Activated T-cell treated with anti-CD3 and anti-CD28 coated beads, Interleukin-2, amount 50 U/mL, for 72 hours (primary cell): Measurements from ENCODE around the gene YTHDC1. TPM values are rescaled to one million over a fixed set of nuclear protein-coding genes. Genes with fewer than 3 reads are reported as not detected.

Experiments
- ATAC-seq, 2 donors: fragments of 150-1000 bp; cut with Tn5 transposase; replicated peaks in 1 of 2; 2 replicates each; pipeline ENCODE4 v1.10.0; 2021; ENCODE audit warnings: moderate library complexity in 2 of 2, mild to moderate bottlenecking in 1 of 2
- DNase-seq, 2 donors: peaks; one replicate each; pipeline ENCODE4 v3.0.0; 2021 to 2022; ENCODE audit warnings: mixed read lengths in 1 of 2
- H3K27ac Mint-ChIP-seq: one replicate; pipeline ENCODE4 v1.8.0; 2022; ENCODE audit warnings: mild to moderate bottlenecking, moderate library complexity, mixed read lengths
- H3K27me3 Mint-ChIP-seq: one replicate; pipeline ENCODE4 v1.8.0; 2022; ENCODE audit warnings: low read depth, mixed read lengths
- H3K36me3 Mint-ChIP-seq, 2 donors: one replicate each; pipeline ENCODE4 v1.8.0; 2022; ENCODE audit warnings: mixed read lengths in 2 of 2, mild to moderate bottlenecking in 1 of 2; ENCODE audit not compliant: insufficient read depth in 2 of 2
- H3K4me1 Mint-ChIP-seq: one replicate; pipeline ENCODE4 v1.8.0; 2022; ENCODE audit warnings: low read depth, mixed read lengths
- H3K4me3 Mint-ChIP-seq, 2 donors: one replicate each; pipeline ENCODE4 v1.8.0; 2022; ENCODE audit warnings: mild to moderate bottlenecking in 2 of 2, mixed read lengths in 2 of 2, moderate library complexity in 2 of 2
- H3K9me3 Mint-ChIP-seq, 2 donors: one replicate each; pipeline ENCODE4 v1.8.0; 2022; ENCODE audit warnings: mixed read lengths in 2 of 2
- total RNA-seq, 2 donors: library from RNA; stranded (reverse); gene quantifications; one replicate each; pipeline ENCODE4 v1.2.3, GENCODE V29; 2022

YTHDC1 gene
- total RNA-seq, 2 donors from 2014 or later: 92.2 to 105 TPM

DNA sequence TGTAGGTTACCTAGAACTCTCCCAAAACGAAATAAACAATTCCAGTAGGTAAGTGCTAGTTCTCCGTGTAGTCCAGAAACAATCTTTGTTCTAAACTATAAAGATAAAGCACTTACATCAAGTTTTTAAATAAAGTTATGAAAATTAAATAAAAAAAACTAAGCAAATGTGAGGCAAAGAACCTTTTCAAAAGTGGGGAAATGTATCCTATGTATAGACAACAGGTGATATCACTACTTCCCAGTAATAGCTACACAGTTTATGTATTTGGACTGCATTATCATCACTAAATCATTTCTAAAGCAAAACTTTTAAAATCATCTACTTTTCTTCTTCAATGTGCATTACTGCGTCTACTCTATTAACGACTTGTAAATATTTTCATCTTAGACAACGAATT lies 2.0 kb downstream of the YTHDC1 start:
- Mint-ChIP-seq H3K4me3 (peak overlapping the region; percentile 85 to 99), H3K36me3 (peaks cover 7 to 18% of the 10 kb centered on the region in 2 donors), H3K9me3 (no peaks in the 10 kb centered on the region), H3K27me3 (no peaks in the 10 kb centered on the region), H3K4me1 (peaks cover 53% of the 10 kb centered on the region), H3K27ac (peak overlapping the region; percentile 99)
- DNase-seq (no peak), ATAC-seq (no peak)

DNA sequence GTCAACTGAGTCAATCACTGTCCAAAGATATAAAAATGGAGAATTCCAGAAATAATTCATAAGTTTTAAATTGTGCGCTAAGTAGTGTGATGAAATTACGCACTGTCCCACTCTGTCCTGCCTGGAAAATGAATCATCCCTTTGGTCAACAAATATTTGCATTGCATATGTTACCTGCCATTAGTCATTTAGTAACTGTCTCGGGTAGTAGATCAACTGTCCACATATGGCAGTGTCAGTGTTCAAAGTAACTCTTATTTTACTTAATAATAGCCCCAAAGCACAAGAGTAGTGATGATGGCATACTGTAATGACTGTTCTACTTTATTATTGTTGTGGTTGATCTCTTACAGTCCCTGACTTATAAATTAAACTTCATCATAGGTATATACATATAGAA lies 3.4 kb downstream of the YTHDC1 start:
- peak in 1 of 2 donors; percentile 2 for ATAC-seq
- peaks cover 7 to 18% of the 10 kb centered on the region in 2 donors for H3K36me3 Mint-ChIP-seq
- peak overlapping the region; percentile 85 for H3K4me3 Mint-ChIP-seq
- peak overlapping the region; percentile 67 for H3K27ac Mint-ChIP-seq
- no peaks in the 10 kb centered on the region for H3K27me3 Mint-ChIP-seq
- DNase-seq: no peak
- H3K4me1 Mint-ChIP-seq: peaks cover 62% of the 10 kb centered on the region
- H3K9me3 Mint-ChIP-seq: no peaks in the 10 kb centered on the region

DNA sequence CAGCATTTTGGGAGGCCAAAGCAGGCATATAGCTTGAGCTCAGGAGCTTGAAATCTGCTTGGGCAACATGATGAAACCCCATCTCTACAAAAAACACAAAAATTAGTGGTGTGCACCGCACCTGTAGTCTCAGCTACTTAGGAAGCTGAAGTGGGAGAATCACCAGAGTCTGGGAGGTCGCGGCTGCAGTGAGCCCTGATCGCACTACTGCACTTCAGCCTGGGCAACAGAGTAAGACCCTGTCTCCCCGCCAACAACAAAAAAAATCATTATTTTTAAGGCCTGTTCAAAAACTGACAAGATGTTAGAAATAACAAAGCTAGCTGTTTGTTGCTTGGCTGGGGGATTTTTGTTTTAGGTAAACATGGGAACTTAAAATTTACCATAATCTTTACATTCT lies 5.1 kb downstream of the YTHDC1 start:
- Mint-ChIP-seq H3K4me3 (peak overlapping the region in 1 of 2 donors; percentile 67), H3K27ac (no peak overlapping the region), H3K36me3 (peaks cover 7 to 16% of the 10 kb centered on the region in 2 donors), H3K4me1 (peaks cover 69% of the 10 kb centered on the region), H3K9me3 (no peaks in the 10 kb centered on the region), H3K27me3 (no peaks in the 10 kb centered on the region)
- ATAC-seq (no peak), DNase-seq (no peak)

DNA sequence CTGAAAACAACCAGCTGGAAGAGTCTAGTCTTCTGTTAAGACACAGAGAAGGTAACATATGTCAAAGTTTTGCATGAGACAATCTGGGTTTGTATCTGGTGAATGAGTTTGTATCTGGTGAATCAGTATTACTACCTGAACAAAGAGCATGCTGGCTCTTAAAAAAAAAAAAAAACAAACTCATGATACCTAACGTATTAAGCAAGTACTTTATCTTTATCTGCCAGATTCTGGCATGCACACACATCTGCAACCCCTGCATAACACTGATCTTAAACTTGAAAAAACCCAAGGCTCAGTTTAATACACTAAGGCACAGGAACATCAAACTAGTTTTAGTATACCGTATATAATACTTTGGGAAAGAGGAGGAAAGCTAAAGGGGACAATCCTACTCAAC lies 5.8 kb downstream of the YTHDC1 start:
- H3K4me3 Mint-ChIP-seq: peak overlapping the region; percentile 15 to 67
- H3K27me3 Mint-ChIP-seq: no peaks in the 10 kb centered on the region
- no peak for ATAC-seq
- H3K27ac Mint-ChIP-seq: peak overlapping the region; percentile 89
- H3K9me3 Mint-ChIP-seq: no peaks in the 10 kb centered on the region
- H3K36me3 Mint-ChIP-seq: peaks cover 2 to 11% of the 10 kb centered on the region in 2 donors
- H3K4me1 Mint-ChIP-seq: peaks cover 77% of the 10 kb centered on the region
- no peak for DNase-seq

DNA sequence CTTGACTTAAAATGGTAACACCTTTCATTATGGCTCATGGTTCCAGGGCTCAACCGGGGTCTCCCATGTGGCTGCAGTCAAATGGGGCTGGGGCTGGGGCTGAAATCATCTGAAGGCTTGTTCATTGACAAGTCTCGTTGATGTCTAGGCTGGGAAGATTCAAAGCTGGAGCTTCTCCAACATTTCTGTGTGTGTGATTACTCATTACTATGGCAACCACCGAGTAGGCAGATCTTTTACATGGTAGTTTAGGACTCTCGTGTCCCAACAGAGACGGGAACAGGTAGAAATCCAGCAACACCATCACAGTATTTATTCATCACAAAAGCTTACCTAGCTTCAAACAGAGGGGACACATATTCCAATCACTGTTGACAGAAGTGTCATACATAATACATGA lies 7.8 kb downstream of the YTHDC1 start:
- ATAC-seq: no peak
- peaks cover 69% of the 10 kb centered on the region for H3K4me1 Mint-ChIP-seq

DNA sequence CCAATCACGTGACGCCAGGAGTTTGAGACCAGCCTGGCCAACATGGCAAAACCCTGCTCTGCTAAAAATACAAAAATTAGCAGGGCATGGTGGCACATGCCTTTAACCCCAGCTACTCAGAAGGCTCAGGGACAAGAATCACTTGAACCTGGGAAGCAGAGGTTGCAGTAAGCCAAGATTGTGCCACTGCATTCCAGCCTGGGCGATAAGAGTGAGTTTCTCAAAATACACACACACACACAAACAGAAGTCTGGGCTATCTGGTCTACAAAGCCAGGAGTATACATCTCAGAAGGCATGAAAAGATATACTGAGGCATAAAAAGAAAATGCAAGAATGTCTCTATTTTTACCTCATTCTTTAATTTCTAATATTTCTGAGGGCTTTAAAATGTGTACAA lies 11.3 kb downstream of the YTHDC1 start:
- Mint-ChIP-seq H3K27me3 (no peaks in the 10 kb centered on the region), H3K9me3 (no peaks in the 10 kb centered on the region), H3K27ac (no peak overlapping the region), H3K4me1 (peaks cover 44% of the 10 kb centered on the region), H3K4me3 (no peak overlapping the region), H3K36me3 (peaks cover 2 to 17% of the 10 kb centered on the region in 2 donors)
- ATAC-seq (no peak), DNase-seq (no peak)

More for the DNA sequence above, 7.8 kb downstream of the YTHDC1 start:
- Mint-ChIP-seq H3K4me3 (peak overlapping the region; percentile 52), H3K27me3 (no peaks in the 10 kb centered on the region), H3K9me3 (no peaks in the 10 kb centered on the region), H3K36me3 (peaks cover under 1 to 12% of the 10 kb centered on the region in 2 donors), H3K27ac (peak overlapping the region; percentile 8)
- DNase-seq: no peak

DNA sequence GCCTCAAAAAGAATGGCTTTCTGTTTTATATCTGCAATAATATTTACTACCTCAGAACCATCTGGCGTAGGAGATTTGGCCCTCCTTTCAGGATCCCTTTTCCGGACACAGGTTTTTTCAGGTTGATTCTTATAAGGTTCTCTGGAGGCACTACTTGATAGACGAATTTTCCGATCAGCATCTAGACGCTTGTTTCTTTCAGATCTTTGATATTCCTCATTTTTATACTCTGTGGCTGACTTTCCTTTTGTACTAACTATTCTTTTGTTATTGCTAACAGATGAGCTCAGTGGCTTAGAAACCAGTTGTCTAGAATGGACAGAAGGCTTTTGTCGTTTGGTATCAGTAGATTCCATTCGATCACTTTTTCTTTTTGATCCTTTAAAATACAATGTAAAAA lies 12.4 kb downstream of the YTHDC1 start:
- no peaks in the 10 kb centered on the region for H3K27me3 Mint-ChIP-seq
- no peak overlapping the region for H3K4me3 Mint-ChIP-seq
- no peak for DNase-seq
- H3K36me3 Mint-ChIP-seq: peaks cover 2 to 17% of the 10 kb centered on the region in 2 donors
- ATAC-seq: no peak
- peak overlapping the region; percentile 48 for H3K27ac Mint-ChIP-seq
- H3K4me1 Mint-ChIP-seq: peaks cover 44% of the 10 kb centered on the region
- H3K9me3 Mint-ChIP-seq: no peaks in the 10 kb centered on the region

DNA sequence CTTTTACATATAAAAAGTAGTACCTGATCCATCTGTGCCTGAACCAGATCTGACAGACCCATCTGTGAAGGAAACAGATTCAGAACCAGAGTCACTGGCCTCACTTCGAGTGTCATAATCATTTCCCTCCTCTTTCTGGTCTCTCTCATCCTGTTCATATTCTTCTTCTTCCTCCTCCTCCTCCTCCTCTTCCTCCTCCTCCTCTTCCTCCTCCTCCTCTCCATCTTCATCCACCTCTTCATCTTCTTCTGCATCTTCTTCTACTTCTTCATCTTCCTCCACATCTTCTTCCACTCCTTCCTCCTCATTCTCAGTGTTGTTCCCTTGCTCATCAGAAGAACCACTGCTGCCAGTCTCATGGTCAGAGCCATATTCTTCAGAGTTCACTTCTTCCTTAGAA lies 12.9 kb downstream of the YTHDC1 start:
- Mint-ChIP-seq H3K27ac (peak overlapping the region; percentile 48), H3K27me3 (no peaks in the 10 kb centered on the region), H3K4me1 (peaks cover 38% of the 10 kb centered on the region), H3K4me3 (peak overlapping the region in 1 of 2 donors; percentile 1), H3K9me3 (no peaks in the 10 kb centered on the region), H3K36me3 (peaks cover 2 to 20% of the 10 kb centered on the region in 2 donors)
- ATAC-seq (no peak), DNase-seq (no peak)

DNA sequence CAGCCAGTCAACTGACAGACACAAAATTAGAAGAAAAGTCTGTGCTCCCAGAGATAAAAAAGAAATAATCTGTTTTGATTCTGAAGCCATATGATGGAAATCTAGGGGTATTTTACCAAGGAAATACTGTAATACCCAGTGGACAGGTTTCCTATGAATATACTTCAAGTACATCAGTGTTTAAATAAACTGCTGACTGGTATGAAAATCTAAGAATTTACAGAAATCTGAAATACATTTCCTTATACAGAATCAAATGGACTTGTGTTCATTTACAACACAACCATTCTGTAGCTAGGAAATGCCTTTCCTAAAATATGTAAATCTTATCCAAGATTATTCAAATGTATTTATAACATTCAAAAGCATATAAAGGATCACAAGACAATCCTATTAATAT lies 13.4 kb downstream of the YTHDC1 start:
- Mint-ChIP-seq H3K4me1 (peaks cover 35% of the 10 kb centered on the region), H3K9me3 (no peaks in the 10 kb centered on the region), H3K27me3 (no peaks in the 10 kb centered on the region), H3K36me3 (peaks cover 2 to 23% of the 10 kb centered on the region in 2 donors), H3K27ac (peak overlapping the region; percentile 48), H3K4me3 (no peak overlapping the region)
- ATAC-seq (no peak), DNase-seq (no peak)

DNA sequence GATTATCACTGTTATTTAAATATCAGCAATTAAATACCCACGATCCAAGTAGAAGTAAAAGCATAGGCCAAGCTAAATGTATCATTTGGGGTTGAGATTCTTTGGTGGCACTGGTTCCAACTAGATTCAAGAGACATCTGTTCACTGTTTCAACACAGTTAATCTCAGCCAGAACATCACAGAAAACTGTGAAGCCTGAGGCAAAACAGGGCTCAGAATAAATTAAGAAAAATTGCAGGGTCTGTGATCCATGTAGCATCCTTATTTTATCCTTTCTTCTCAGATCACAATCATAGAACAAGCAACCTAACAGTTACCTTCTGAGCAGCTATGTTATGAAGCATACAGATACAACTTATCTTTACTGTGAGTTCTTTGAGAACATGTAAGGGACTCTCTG lies 23.7 kb downstream of the YTHDC1 start:
- Mint-ChIP-seq H3K4me3 (no peak overlapping the region), H3K36me3 (peaks cover 5 to 23% of the 10 kb centered on the region in 2 donors), H3K4me1 (no peaks in the 10 kb centered on the region), H3K27me3 (no peaks in the 10 kb centered on the region), H3K9me3 (no peaks in the 10 kb centered on the region), H3K27ac (no peak overlapping the region)
- ATAC-seq (no peak), DNase-seq (no peak)

DNA sequence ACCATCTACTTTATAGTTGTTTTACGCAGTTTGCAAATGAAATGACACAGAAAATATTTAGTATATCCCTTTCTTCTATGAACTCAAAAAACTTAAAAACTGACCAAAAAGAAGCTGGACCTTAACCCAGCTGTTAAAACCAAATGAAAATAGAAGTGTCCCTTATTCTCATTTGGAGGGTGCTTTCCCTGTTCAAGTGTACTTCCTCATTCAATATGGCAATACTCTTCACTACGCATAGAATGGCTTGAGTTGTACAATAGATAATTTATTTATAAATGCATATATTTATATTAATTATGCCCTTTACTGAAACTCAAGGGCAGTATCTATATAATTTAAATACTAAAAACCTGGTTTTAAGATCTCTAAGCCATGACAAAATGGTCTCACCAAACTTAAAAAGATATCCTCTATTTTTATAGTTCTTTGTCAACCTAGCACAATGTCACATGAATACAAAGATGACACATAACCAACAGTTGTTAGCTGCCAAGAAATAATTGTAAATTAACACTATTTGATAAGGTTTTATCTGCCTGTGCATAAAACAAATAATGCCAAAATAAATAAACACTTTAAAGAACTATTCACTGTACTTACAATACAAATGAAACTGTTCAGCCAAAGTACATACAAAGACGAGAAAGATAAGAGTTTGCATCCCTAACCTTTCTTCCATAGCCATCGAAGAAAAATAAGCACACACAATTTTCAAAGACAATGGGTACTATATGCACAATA lies 25.2 kb downstream of the YTHDC1 start:
- Mint-ChIP-seq H3K4me1 (no peaks in the 10 kb centered on the region), H3K27me3 (no peaks in the 10 kb centered on the region), H3K9me3 (no peaks in the 10 kb centered on the region), H3K4me3 (no peak overlapping the region), H3K27ac (peak overlapping the region; percentile 91), H3K36me3 (peaks cover 6 to 31% of the 10 kb centered on the region in 2 donors)
- no peak for ATAC-seq
- DNase-seq: no peak

DNA sequence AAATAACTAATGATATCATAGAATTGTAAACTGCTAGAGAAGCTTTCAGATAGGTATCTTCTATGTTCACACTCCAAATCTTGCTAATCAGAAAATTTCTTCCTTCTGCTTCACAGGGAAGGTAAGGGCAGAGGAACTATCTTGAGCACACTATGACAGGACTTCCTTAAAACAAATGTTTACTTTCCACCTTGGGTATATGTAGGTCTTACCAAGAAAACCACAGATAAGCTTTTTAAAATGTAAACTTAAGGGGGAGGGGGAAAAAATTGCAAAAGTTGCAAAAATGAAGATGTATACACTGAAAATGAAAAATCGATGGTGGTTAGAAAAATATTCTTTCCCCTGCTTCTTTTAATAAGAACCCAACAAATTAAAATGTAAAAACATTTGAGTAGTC lies 30.9 kb downstream of the YTHDC1 start:
- Mint-ChIP-seq H3K27ac (peak overlapping the region; percentile 48), H3K4me3 (no peak overlapping the region), H3K4me1 (no peaks in the 10 kb centered on the region), H3K27me3 (no peaks in the 10 kb centered on the region), H3K36me3 (peaks cover 8 to 31% of the 10 kb centered on the region in 2 donors), H3K9me3 (no peaks in the 10 kb centered on the region)
- DNase-seq (no peak), ATAC-seq (no peak)

DNA sequence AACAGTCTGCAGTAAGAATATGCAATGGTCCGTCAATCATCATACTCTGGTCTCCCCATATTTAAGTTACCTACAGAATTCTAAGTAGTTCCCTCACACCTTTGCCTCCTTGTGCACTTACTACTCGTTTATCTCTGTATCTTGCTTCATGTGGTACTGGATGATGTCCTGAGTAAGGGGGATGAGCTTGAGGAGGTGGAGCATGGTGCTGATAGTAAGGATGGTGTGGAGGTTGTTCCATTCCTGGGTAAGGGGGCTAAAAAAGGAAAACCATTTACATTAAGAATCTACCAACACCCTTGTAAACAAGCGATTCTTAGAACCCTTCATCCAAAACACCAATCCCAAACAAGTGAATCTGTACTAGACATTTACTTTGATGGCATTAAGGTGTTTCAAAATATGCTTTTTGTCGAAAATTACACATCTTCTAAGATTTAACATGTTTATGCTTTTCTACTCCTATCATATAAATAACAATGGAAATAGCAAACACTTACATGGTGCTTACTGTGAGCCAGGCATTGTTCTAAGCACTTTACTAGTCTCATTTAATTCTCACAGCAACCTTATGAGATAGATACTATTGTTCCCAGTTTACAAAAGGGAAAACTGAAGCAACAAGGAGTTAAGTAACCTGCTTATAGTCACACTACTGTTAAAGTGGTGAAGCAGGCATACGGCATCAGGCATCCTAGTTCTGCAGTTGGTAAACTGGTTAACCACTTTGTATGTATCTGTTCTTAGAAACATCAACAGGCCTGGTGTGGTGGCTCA lies 33.5 kb downstream of the YTHDC1 start:
- H3K4me1 Mint-ChIP-seq: no peaks in the 10 kb centered on the region
- ATAC-seq: no peak
- H3K4me3 Mint-ChIP-seq: no peak overlapping the region
- H3K36me3 Mint-ChIP-seq: peaks cover 7 to 36% of the 10 kb centered on the region in 2 donors
- H3K27me3 Mint-ChIP-seq: no peaks in the 10 kb centered on the region
- H3K9me3 Mint-ChIP-seq: no peaks in the 10 kb centered on the region
- H3K27ac Mint-ChIP-seq: peak overlapping the region; percentile 15
- DNase-seq: no peak
